K562 treated with DMSO at 1 percent for 12 hours (cell line): ENCODE measurements around the gene EFCAB11. TPM values are rescaled to one million over a fixed set of nuclear protein-coding genes. Genes with fewer than 3 reads are reported as not detected.

Source experiments
- total RNA-seq: library from RNA; unstranded; fragments of 300-600 nt; gene quantifications from 2 replicates; pipeline ENCODE4 v1.2.3, GENCODE V29; 2022; ENCODE audit not compliant: insufficient read depth

EFCAB11 gene, protein sequence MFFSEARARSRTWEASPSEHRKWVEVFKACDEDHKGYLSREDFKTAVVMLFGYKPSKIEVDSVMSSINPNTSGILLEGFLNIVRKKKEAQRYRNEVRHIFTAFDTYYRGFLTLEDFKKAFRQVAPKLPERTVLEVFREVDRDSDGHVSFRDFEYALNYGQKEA
- 8.7 and 10.6 TPM in 2 replicates for total RNA-seq

DNA sequence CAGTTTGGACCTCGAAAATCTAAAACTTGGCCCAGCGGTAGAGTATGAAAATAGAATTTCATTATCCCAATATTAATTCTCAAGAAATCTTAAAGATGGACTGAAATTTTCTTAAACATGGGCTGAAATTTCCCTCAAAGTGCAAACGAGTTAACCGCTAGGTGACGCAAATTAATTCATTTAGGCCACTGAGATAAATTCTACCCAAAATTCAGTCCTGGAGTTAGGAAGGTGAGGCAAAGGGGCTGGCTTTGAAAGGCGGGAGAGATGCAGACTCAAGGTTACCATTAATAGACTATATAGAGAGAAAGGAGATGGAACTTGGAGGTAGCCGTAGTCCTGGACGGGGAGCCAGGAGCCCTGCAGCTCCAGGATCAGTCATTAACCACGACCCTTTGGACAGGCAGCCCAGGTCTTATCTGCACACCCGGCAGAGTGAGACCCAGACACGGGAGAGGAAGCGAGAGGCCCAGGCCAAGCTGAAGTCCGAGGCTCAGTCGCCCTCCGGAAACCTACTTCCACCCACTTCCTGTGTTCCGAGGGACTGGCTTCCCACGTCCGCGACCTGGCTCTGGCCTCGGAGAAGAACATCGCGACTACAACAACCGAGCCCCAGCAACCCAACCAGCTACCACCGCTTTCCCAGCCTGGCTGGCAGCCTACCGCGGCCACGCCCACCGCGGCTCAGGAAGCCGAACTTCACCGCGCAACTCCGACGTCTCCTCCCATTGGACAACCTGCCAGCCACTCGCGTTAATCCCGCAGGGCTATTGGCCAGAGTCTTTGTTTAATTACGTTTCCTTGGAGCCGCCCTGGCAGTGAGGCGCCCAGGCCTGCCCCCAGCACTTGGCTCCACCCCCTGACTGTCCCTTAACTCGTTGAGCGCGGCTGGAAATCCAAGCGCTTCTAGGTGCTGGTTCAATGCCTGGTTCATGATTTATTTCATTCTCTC lies at the start of gene EFCAB11:
EFCAB11 (minus strand) TSS at position 661 of the 952 bp plus-strand sequence; CDS start at position 591, 70 bp downstream.

DNA sequence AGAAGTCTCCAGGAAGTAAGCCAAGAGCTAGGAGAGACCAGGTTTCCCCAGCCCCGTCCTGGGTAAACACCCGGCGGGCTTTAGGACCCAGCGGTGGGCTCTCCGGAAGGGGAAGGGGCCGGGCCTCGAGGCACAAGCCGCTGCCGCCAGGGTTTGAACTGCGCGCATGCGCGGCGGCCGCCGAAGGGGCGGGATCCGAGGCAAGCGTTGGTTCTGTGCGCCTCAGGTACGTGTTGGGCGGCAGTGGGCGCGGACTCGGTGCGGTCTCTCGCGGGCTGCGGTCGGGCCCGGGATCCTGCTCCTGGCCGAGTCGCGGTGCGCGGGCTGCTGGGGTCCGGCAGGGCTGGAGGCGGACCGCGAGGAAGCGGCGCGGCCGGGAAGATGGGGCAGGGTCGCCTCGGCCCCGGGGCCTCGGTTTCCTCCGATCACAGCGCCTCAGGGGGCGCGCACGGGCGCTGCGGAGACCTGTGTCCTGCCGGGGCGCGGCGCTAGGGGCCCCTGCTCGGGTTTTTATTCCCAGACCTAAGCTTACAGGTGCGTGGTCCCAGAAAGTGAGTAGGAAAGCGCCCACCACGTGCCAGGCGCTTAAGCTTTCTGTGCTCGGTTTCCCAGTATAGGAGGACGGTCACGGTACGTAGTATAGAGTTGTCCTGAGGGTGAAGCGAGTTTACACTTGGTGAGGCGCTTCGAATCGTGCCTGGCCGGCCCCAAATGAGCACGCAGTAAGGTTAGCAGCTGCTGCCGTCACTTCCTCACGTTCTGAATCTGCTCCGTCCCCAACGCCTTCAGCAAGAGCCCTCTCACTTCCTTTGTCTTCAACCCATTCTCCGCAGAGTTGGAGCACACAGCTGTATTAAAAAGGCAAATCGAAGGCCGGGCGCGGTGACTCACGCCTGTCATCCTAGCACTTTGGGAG lies 1.5 kb upstream of the EFCAB11 start, which contains the start of gene TDP1:
TDP1 (plus strand) TSS at position 183 of the 916 bp plus-strand sequence. CDS start 7,188 bp downstream, outside the sequence.

Other genes with a start within 250 kb of the EFCAB11 start
- gene TDP1, start 1.2 kb upstream of the EFCAB11 start, total RNA-seq = 6.5 and 17.5 TPM in 2 replicates
- not detected in 2 replicates for gene KCNK13, start 107.3 kb upstream of the EFCAB11 start, total RNA-seq